ENCODE data around the gene TFF1.

The TFF1 gene

GRCh38 chr21:42397746-42398394, 31.5 kb upstream of the TFF1 start:
- no peak for DNase-seq

DNA sequence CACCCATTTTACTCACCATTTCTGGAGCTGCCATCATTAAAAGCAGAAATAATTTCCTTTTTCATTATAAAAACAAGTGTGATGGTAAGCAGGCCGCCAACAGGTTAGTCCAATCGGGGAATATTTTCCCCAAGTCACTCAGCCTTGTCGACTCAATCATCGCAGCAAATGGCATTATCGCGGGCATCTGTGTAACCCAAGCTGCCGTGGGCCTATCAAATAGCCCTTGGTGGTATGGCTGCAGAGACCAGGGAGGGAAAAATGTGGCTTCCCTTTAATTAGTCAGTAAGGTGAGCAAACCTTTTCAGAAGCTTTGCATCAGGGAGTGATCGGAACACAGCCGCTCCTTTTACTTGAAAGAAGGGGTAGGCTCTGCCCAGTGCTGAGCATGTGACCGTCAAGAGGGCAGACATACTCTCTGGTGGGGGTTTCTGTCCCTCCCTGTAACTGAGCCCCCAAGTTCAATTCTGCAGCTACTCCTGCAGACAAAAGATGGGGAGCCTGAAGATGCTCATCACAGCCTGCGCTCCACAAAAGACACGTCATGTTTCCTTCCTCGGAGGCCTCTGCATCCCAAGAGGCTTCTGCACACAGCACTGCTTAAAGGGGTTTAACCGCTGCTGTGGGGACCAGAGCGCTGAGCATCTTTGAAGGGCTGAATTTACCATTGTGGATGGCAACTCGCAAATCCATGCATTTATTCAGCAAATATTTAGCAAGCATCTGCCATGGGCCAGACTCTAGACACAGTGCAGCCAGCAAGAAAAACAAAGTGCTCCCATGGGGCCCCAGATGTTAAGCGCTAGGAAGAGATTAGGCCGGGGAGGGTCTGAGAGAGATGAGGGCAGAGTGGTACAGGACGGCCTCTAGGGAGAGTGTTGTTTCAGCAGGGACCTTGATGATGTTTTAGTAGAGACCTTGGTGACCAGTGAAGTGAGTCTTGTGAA, 30.7 kb upstream of the TFF1 start:
- DNase-seq: no peak

GRCh38 chr21:42395905-42396651, 29.7 kb upstream of the TFF1 start, which contains the start of gene TMPRSS3:
Gene TMPRSS3, minus strand, starts transcription at chr21:42396052. Its CDS starts 635 bp downstream, at chr21:42395417.
- DNase-seq: no peak

- no peak for DNase-seq
Measured at GRCh38 chr21:42395302-42395701, 29.0 kb upstream of the TFF1 start.

- DNase-seq: no peak
Measured at GRCh38 chr21:42393443-42393950, 27.2 kb upstream of the TFF1 start.

DNA sequence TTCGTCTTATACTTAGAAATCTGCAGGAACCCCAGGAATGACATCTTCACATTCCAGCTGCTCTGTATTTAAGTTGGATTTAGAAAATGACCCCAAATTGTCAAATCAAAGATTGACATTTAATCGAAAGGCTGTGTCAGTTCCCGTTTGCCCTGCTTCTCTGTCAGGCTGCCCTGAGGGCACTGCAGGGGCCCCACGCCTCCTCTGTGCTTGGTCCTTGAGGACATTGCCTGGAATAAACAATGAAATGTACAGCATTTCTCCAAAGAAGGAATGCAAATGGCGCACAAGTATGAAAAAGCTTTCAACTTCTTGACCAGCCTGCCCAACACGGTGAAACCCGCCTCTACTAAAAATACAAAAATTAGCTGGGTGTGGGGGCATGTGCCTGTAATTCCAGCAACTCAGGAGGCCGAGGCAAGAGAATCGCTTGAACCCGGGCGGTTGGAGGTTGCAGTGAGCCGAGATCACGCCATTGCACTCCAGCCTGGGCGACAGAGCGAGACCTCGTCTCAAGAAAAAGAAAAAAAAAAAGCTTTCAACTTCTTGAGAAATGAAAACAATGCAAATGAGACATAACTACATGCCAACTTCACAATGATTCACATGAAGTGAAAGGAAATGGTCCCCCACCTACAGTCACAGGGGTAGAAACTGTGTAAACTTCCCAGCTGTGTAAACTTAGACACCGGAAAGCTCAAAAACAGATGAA, 26.6 kb upstream of the TFF1 start:
- DNase-seq: no peak

- DNase-seq: no peak
Measured at GRCh38 chr21:42391297-42391696, 25.0 kb upstream of the TFF1 start.

GRCh38 chr21:42390696-42391095, 24.4 kb upstream of the TFF1 start:
- no peak for DNase-seq

GRCh38 chr21:42390193-42390592, 23.9 kb upstream of the TFF1 start:
- DNase-seq: no peak

- DNase-seq: no peak
Measured at GRCh38 chr21:42389449-42389835, 23.1 kb upstream of the TFF1 start.

DNA sequence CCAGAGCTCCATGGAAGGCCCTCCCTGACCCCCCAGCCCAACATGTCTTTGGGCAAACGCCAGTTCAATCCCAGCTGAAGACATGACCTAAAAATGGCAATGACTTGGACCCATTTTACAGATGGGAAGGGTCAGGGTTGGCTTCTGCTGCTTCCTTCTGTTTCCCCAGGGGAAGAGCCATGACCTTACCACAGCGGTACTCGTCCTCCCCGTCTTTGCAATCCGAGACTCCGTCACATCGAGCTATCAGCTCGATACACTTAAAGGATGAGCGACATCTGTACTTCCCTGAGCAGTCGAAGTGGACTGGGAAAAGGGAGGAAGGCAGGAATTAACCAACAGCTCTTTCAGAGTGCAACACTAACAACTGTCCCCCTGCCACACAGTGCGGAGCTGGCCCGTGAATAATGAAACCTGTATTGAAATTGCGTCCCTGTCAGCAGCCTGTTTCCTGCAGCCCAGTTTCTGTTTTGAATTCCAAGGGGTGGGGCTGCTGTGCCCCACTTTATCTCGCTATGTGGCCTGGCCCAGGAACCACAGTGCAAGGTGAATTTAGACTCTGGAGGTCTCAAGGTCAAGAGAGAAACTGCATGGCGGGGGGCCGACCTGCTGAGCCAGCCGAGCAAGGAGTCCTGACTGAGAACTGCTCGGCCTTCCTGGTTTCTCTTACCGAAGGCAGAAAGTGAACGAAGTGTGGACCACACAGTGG, 22.6 kb upstream of the TFF1 start:
- no peak for DNase-seq

GRCh38 chr21:42387843-42388340, 21.6 kb upstream of the TFF1 start:
- DNase-seq: no peak

DNA sequence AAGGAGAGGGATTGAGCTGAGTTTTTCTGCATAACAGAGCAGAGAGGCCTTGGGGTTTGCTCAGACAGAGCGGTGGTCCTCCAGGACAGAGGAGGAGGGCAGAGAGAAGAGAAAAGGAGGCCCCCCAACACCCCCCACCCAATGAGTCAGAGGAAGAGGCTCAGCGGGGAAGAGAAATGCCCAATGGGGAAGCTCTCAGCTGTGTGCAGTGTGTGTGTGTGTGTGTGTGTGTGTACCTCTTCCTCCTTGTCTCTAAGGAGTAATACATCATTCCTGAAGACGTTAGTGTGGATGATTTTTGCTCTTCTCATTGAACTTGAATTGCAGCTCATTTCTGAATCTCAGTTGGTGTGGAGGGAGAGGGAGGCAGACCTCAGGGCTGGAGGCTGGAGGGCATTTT, 20.8 kb upstream of the TFF1 start:
- no peak for DNase-seq

DNA sequence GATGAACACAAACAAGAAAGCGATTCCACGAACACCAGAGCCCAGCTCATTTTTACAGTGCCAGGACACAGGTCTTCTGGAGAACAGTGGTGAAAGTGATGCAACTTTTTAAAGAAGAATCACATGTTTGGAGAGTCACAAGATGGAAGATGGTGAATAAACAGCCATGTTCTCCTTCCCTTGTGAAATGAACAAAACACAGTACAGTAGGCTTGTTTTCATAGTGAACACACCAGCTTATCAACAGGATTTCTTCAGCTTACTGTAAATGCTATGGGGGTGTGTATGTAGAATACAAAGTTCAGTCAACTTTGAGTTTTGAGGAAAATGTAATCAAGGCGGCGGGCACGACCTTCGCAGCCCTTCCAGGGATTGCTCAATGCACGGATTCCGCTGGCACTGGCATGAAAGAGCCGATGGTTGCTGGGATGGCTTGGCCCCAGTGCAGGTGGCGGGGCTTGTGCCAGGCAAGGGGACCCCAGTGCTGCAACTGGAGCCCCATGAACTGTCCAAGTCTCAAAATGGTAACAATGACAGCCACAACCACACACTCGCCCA, 19.8 kb upstream of the TFF1 start:
- DNase-seq: no peak

DNA sequence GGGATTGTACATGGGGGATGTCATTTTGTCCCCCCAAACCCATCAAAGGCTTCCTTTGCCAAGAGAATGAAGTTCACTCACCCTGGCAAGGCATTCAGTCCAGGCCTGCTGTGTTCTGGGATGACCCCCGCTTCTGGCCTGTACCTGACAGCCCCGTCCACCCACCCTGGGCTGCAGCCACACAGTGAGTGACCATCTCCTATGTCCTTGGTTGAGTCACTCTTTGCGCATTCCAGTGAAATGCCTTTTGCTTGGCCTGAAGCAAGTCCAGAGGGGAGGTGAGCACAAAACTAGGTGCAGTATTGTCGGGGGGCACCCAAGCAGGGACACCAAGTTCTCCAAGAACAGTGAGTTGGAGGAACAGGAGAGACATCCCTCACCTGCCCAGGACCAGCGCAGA, 19.3 kb upstream of the TFF1 start:
- DNase-seq: no peak

- DNase-seq: no peak
Measured at GRCh38 chr21:42384989-42385388, 18.7 kb upstream of the TFF1 start.

- no peak for DNase-seq
Measured at GRCh38 chr21:42384156-42384945, 18.0 kb upstream of the TFF1 start.

DNA sequence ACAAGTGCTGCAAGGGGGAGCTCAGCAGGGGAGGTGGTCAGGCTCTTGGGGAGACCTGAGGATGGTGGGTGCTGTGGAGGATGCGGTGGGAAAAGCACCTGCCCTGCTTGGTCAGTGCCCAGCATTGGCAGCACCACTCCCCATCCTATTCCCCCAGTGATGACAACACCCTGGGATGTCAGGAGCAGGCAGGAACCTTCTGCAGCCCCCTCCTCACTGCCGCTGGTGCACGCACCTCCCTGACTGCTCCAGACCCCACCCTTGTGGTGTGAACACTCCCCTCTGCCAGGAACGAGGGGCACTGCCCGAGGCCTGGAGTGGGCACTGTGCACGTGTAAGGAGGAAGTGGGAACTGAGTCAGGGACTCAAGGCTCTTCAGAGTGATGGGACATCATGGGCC, 17.0 kb upstream of the TFF1 start:
- no peak for DNase-seq

DNA sequence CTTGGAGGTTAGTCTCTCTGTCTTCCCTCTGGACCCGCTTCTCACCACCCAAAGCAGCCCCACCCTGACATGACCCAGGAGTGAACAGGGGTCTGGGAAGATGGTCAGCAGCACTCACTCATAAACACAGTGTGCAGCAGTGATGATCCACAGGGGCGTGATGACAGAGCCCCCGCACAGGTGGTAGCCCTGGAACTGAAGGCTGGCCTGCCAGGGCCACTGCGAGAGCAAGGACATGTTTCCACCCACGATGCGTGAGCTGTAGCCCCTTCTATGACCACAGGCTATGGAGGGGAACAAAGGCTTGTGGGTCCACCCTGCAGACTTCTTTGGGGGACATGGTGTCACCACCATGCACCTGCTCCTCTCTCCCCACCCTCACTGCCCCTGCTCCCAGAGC, 16.6 kb upstream of the TFF1 start:
- no peak for DNase-seq

GRCh38 chr21:42381347-42381984, 15.1 kb upstream of the TFF1 start:
- DNase-seq: peak; percentile 30
